Nephron progenitor cell (in vitro differentiated cells): Measurements from ENCODE around the gene GPR158.

Source experiments
- DNase-seq: peaks from one replicate; pipeline ENCODE4 v3.0.0; 2021
- H3K27ac Mint-ChIP-seq: 2 replicates; pipeline ENCODE4 v1.8.0; 2021; ENCODE audit warnings: mild to moderate bottlenecking, moderate library complexity, mixed read lengths
- H3K27me3 Mint-ChIP-seq: 2 replicates; pipeline ENCODE4 v1.8.0; 2021; ENCODE audit warnings: mild to moderate bottlenecking, low read depth, mixed read lengths; ENCODE audit not compliant: poor library complexity
- H3K36me3 Mint-ChIP-seq: 2 replicates; pipeline ENCODE4 v1.8.0; 2021; ENCODE audit warnings: low read depth, mixed read lengths
- H3K4me1 Mint-ChIP-seq: 2 replicates; pipeline ENCODE4 v1.8.0; 2021; ENCODE audit warnings: mixed read lengths
- H3K4me3 Mint-ChIP-seq: 2 replicates; pipeline ENCODE4 v1.8.0; 2021; ENCODE audit warnings: mild to moderate bottlenecking, moderate library complexity, mixed read lengths
- H3K9me3 Mint-ChIP-seq: 2 replicates; pipeline ENCODE4 v1.8.0; 2021; ENCODE audit warnings: mild to moderate bottlenecking, moderate library complexity, mixed read lengths
- TF ChIP-seq, protein P1 (sequence below): fragments of 200-600 bp; sonication (generic); IDR thresholded peaks from 2 replicates; pipeline ENCODE4 v1.5.0; 2021; ENCODE audit warnings: antibody characterized with exemption

The GPR158 gene

DNA sequence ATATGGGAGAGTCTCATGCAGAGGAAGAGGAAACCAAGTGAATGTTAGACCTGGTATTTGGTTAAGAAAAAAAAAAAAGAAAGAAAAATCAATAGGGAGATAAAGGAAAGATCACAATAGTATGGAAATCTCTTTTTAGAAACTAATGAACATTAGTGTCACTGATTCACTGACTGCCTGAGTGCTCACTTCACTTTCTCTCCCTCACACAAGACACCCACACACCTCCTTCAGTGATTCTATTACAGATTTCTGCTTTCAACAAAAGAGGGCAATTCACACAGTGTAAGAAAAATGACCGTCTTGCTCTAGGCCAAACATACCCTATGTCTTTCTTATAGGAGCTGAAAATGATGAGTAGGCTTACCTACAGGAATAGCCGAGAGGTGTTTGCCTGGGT is 6.0 kb downstream of the GPR158 start:
- Mint-ChIP-seq H3K36me3 (no peaks in the 10 kb centered on the region), H3K4me3 (no peak overlapping the region), H3K4me1 (peaks cover 8% of the 10 kb centered on the region), H3K27me3 (peaks cover 32% of the 10 kb centered on the region), H3K27ac (no peak overlapping the region), H3K9me3 (no peaks in the 10 kb centered on the region)
- TF ChIP-seq, protein P1, sequence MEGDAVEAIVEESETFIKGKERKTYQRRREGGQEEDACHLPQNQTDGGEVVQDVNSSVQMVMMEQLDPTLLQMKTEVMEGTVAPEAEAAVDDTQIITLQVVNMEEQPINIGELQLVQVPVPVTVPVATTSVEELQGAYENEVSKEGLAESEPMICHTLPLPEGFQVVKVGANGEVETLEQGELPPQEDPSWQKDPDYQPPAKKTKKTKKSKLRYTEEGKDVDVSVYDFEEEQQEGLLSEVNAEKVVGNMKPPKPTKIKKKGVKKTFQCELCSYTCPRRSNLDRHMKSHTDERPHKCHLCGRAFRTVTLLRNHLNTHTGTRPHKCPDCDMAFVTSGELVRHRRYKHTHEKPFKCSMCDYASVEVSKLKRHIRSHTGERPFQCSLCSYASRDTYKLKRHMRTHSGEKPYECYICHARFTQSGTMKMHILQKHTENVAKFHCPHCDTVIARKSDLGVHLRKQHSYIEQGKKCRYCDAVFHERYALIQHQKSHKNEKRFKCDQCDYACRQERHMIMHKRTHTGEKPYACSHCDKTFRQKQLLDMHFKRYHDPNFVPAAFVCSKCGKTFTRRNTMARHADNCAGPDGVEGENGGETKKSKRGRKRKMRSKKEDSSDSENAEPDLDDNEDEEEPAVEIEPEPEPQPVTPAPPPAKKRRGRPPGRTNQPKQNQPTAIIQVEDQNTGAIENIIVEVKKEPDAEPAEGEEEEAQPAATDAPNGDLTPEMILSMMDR = no peak
- DNase-seq = no peak

DNA sequence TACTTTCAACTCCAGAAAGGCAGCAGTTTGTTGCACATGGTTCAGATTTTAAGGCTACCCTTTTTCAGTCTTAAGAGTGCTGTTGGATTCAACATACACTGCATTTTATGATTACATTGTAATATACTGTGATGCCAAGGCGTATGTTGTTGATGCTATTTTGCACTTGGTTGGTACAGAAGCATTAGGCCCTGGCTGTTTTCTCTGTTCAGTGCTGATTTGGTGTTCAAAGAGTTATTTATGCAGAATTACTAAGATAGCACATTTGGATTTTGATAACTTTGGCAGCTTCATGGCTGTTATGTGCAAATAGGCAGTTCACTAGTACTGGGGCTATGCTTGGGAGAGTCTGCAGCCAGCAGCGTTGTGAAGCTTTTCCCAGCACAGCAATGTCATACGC is 7.8 kb downstream of the GPR158 start:
- DNase-seq = no peak
- Mint-ChIP-seq H3K4me3 (no peak overlapping the region), H3K27ac (no peak overlapping the region)

DNA sequence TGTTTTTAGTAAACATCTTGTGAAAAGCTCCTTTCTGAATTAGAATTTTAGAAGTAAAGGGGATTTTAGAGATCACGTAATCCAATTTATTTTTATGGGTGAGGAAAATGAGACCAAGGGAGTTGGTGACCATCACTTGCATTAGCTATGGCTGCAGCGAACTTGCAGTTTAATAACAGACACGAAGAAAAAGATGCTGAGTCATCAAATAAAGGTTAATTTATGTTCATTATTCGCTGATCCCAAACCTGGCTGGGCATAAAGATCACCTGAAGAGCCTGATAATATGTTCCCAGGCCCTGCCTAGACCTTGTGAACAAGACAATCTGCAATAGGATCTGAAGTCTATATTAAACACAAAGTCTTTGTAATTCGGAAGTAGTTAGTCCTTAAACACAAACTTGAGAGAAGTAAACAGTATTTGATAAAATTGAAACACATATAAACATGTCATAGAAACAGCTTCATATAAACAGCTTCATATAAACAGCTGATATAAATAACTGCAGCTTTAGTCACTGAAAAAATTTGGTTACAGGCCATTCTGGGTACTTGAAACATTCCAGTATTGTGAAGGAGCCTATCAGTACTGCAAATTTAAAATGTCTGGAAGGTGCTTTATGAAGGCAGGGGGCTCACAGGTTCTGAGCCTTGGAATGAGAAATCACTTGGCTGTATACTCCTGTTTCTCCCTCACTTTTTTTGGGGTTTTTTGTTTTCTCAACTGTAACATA is 16.5 kb downstream of the GPR158 start:
- TF ChIP-seq, protein P1 = no peak
- DNase-seq = no peak
- Mint-ChIP-seq H3K9me3 (peaks cover 5% of the 10 kb centered on the region), H3K27me3 (peaks cover 3% of the 10 kb centered on the region), H3K4me1 (no peaks in the 10 kb centered on the region), H3K4me3 (no peak overlapping the region), H3K36me3 (no peaks in the 10 kb centered on the region), H3K27ac (no peak overlapping the region)

More for the DNA sequence above, 7.8 kb downstream of the GPR158 start:
- TF ChIP-seq, protein P1 = no peak
- H3K36me3 Mint-ChIP-seq = no peaks in the 10 kb centered on the region
- no peaks in the 10 kb centered on the region for H3K4me1 Mint-ChIP-seq
- no peaks in the 10 kb centered on the region for H3K9me3 Mint-ChIP-seq
- H3K27me3 Mint-ChIP-seq = peaks cover 14% of the 10 kb centered on the region

DNA sequence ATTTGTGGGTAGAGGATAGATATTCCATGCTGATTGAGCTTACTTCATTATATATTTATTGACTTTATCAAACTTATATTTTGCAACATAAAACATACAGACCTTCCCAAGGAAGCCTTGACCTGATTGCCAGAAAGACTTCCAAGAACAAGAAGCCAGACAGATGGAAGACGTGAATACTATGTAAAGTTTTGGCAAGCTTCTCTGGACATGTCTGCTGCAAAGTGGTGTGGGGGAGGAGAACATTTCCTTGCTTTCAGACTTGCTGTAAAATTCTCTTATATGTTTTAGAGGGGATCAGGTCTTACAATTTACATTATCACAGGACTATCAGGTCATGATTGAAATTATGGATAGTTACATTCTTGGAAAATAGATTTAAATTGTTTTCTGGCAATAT is 23.4 kb downstream of the GPR158 start:
- Mint-ChIP-seq H3K9me3 (no peaks in the 10 kb centered on the region), H3K36me3 (no peaks in the 10 kb centered on the region), H3K4me3 (no peak overlapping the region), H3K27me3 (no peaks in the 10 kb centered on the region), H3K4me1 (no peaks in the 10 kb centered on the region), H3K27ac (no peak overlapping the region)
- DNase-seq = no peak
- TF ChIP-seq, protein P1 = no peak

DNA sequence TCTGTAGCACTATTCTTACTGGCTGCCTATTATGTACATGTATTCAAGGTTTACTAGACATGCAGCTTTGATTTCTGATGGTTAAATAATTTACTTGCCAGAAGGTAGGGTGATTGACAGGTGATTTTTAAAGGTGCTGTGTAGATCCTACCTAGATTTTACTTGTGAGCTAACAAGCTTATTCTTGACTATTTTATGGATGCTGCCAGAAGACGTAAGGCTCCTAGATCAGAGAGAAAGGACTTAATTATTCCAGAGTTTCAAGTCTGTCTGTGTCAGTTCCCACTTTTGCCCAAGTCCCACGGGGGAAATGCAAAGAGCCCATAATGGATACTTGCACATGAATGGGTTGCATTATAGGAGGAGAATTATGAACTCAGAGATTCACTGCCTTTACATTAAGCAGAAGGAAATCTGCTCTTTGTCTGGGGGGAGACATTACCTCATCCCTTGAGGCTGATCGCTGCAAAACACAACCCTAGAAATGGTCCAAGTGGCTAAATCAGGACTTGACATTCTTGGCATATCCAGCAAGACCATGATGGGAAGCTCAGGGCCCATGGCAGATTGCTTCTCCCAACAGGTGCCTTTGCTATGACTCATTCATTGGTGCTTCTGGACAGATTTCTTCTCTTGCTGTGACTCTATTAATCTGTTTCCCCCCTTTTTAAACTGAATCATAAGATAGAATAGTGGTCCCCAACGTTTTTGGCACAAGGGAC is 32.1 kb downstream of the GPR158 start:
- no peak for DNase-seq
- H3K9me3 Mint-ChIP-seq = no peaks in the 10 kb centered on the region
- H3K36me3 Mint-ChIP-seq = no peaks in the 10 kb centered on the region
- H3K27me3 Mint-ChIP-seq = no peaks in the 10 kb centered on the region
- no peaks in the 10 kb centered on the region for H3K4me1 Mint-ChIP-seq
- TF ChIP-seq, protein P1 = no peak
- no peak overlapping the region for H3K27ac Mint-ChIP-seq
- no peak overlapping the region for H3K4me3 Mint-ChIP-seq
